Posterior vena cava (tissue), 2 donors: Measurements from ENCODE around the gene PREX1. TPM values are rescaled to one million over a fixed set of nuclear protein-coding genes. Genes with fewer than 3 reads are reported as not detected.

Experiments
- DNase-seq: peaks from one replicate; pipeline ENCODE4 v3.0.0-alpha.2; 2020; ENCODE audit warnings: low spot score
- intact Hi-C, 2 donors: fragments of 100-400 bp; cut with DNase I; formaldehyde crosslinking; loops; one replicate each; pipeline versions ENCODE4 v1.14.1 to v1.14.2; 2022 to 2023
- total RNA-seq, 2 donors: library from RNA; stranded (reverse); fragmentation: NEBNext Ultra II Directional; extraction: Animal tissue kit (Norgen Biotek cat#: 25700); gene quantifications; one replicate each; pipeline ENCODE4 v1.2.1, GENCODE V29; 2021
- donor health status: DM: yes; HTN: yes; CAD: no.
- donor health status: DM: yes; HTN: yes; CAD: no.

The PREX1 gene
- total RNA-seq, 2 donors from 2014 or later: 16.9 to 22.0 TPM

- intact Hi-C loops: no loop called here
- DNase-seq: no peak
These were observed 19.9 kb upstream of the PREX1 start for GRCh38 chr20:48847498-48848205.

GRCh38 chr20:48846516-48847492, 19.0 kb upstream of the PREX1 start:
- intact Hi-C loops: no loop called here
- no peak for DNase-seq

GRCh38 chr20:48845721-48846306, 18.0 kb upstream of the PREX1 start:
- DNase-seq: no peak
- intact Hi-C loops: no loop called here

- no peak for DNase-seq
- intact Hi-C loops: loop anchor here in 1 of 2 donors (5.0 kb wide), 1 partner anchor 1333 kb away; no protein-coding TSS in a partner anchor
These were observed 17.2 kb upstream of the PREX1 start for GRCh38 chr20:48844996-48845395.

GRCh38 chr20:48843896-48844295, 16.1 kb upstream of the PREX1 start:
- intact Hi-C loops: loop anchor here in 1 of 2 donors (5.0 kb wide), 1 partner anchor 1332 kb away; no protein-coding TSS in a partner anchor
- DNase-seq: peak; percentile 38

GRCh38 chr20:48843057-48843806, 15.4 kb upstream of the PREX1 start:
- intact Hi-C loops: loop anchor here in 1 of 2 donors (5.0 kb wide), 1 partner anchor 1331 kb away; no protein-coding TSS in a partner anchor
- DNase-seq: no peak

GRCh38 chr20:48841875-48842529, 14.2 kb upstream of the PREX1 start:
- intact Hi-C loops: loop anchor here in 1 of 2 donors (5.0 kb wide), 1 partner anchor 1330 kb away; no protein-coding TSS in a partner anchor
- no peak for DNase-seq

- intact Hi-C loops: loop anchor here in 1 of 2 donors (5.0 kb wide), 1 partner anchor 1329 kb away; no protein-coding TSS in a partner anchor
- no peak for DNase-seq
These were observed 13.5 kb upstream of the PREX1 start for GRCh38 chr20:48841196-48841874.

- no peak for DNase-seq
- intact Hi-C loops: no loop called here
These were observed 11.5 kb upstream of the PREX1 start for GRCh38 chr20:48839154-48839917.

GRCh38 chr20:48837014-48837413, 9.2 kb upstream of the PREX1 start:
- DNase-seq: no peak
- intact Hi-C loops: no loop called here

- no peak for DNase-seq
- intact Hi-C loops: no loop called here
These were observed 7.6 kb upstream of the PREX1 start for GRCh38 chr20:48835390-48835789.

- DNase-seq: no peak
- intact Hi-C loops: no loop called here
These were observed 6.5 kb upstream of the PREX1 start for GRCh38 chr20:48834278-48834677.

- intact Hi-C loops: no loop called here
These were observed 4.6 kb upstream of the PREX1 start for GRCh38 chr20:48832405-48832730.

GRCh38 chr20:48831718-48832404, 4.1 kb upstream of the PREX1 start:
- intact Hi-C loops: no loop called here
- DNase-seq: peak; percentile 86

More at GRCh38 chr20:48832405-48832730, 4.6 kb upstream of the PREX1 start:
- DNase-seq: no peak

GRCh38 chr20:48830826-48831318, 3.1 kb upstream of the PREX1 start:
- intact Hi-C loops: no loop called here
- DNase-seq: no peak

GRCh38 chr20:48829940-48830339, 2.1 kb upstream of the PREX1 start:
- DNase-seq: no peak

More at GRCh38 chr20:48829940-48830339, 2.1 kb upstream of the PREX1 start:
- intact Hi-C loops: loop anchor here in 1 of 2 donors (5.0 kb wide), 1 partner anchor 77 kb away; no protein-coding TSS in a partner anchor
